HG02840 (cell line): Measurements from ENCODE around the gene NDUFS1.

ENCODE experiments used
- ATAC-seq: cut with Tn5 transposase; IDR thresholded peaks from one replicate; pipeline ENCODE4 v1.9.1; 2021; ENCODE audit warnings: mild to moderate bottlenecking, moderate library complexity, moderate number of reproducible peaks; ENCODE audit not compliant: unreplicated experiment, low FRiP score

The NDUFS1 gene

GRCh38 chr2:206071807-206072206 is 87.4 kb downstream of the NDUFS1 start:
- ATAC-seq, result no peak

GRCh38 chr2:206069417-206069816 is 89.8 kb downstream of the NDUFS1 start:
- no peak for ATAC-seq

GRCh38 chr2:206068207-206068606 is 91.0 kb downstream of the NDUFS1 start:
- ATAC-seq, result no peak
